Measurements from ENCODE around the gene SYTL3. TPM values are rescaled to one million over a fixed set of nuclear protein-coding genes. Genes with fewer than 3 reads are reported as not detected.

The SYTL3 gene, protein sequence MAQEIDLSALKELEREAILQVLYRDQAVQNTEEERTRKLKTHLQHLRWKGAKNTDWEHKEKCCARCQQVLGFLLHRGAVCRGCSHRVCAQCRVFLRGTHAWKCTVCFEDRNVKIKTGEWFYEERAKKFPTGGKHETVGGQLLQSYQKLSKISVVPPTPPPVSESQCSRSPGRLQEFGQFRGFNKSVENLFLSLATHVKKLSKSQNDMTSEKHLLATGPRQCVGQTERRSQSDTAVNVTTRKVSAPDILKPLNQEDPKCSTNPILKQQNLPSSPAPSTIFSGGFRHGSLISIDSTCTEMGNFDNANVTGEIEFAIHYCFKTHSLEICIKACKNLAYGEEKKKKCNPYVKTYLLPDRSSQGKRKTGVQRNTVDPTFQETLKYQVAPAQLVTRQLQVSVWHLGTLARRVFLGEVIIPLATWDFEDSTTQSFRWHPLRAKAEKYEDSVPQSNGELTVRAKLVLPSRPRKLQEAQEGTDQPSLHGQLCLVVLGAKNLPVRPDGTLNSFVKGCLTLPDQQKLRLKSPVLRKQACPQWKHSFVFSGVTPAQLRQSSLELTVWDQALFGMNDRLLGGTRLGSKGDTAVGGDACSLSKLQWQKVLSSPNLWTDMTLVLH
- total RNA-seq = under 1 TPM; 0.58 to 0.79 TPM
- 0.46 TPM for polyA plus RNA-seq (2013, experiment 1 of 2)
- 0.50 TPM for polyA plus RNA-seq (2013, experiment 2 of 2)
- long read RNA-seq, experiment 1 = 0 reads
- long read RNA-seq, experiment 2, partial matches to known transcripts = 0 of 6 reads
- long read RNA-seq, experiment 2, other reads (novel, unspliced or antisense) = 6 of 6 reads
- long read RNA-seq, experiment 3, partial matches to known transcripts = 0 of 2 reads
- long read RNA-seq, experiment 3, other reads (novel, unspliced or antisense) = 2 of 2 reads
- long read RNA-seq, experiment 4 = 0 reads

DNA sequence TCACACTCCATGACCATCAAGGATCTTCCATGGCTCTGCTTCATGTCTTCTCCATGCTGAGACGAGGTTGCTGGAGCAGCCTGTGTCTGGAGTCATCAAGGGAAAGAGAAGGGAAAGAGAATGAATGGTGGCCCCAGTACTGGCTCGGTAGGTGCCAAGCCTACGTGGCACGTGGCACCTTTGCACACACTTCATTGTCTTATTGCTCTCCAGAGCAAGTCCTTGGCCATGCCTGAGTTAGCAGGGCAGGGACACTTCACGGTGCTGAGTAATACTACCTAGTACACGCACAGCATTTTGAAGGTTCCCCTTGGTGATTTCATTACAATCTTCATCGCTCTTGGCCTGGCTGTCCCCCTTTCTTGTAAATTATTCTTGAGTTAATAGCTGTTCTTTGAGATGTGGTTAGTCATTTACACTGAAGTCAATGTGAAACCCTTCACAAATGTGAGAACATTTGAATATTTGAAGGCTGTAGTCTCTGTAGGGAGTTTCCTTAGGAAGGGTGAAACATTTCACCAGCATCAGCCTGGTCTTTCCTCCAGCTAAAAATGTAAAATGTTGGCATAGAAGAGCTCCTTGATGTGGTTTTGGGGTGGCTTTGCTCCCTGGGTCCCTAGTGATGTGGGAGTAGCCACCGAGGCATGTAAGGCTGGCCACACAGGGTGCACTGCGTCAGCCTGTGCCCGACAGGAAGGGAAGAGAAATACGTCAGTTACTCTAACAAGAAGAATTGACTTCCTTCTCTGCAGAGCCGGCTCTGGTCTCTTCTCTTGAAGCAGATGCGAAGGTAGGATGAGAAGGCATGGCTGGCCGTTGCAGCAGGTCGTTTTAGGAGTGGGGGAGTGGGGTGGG is at the start of gene SYTL3:
TSS of gene SYTL3 (plus strand) at position 766 of the 855 bp plus-strand sequence. CDS start 13,215 bp downstream, outside the sequence.
- Mint-ChIP-seq H3K27me3 (ENCODE audit: insufficient read depth) (peaks cover 25% of the 10 kb centered on the region), H3K9me3 (no peaks in the 10 kb centered on the region), H3K4me1 (peaks cover 17% of the 10 kb centered on the region), H3K27ac (no peak within 1 kb of the TSS), H3K4me3 (no peak within 1 kb of the TSS), H3K36me3 (ENCODE audit: low read depth) (no peaks in the 10 kb centered on the region)
- peak; percentile 31 for DNase-seq
- Histone ChIP-seq H3K9ac (ENCODE audit: extremely low read depth, low read length, poor library complexity, severe bottlenecking) (no peak within 1 kb of the TSS), H3K4me3 (ENCODE audit: low read length) (no peak within 1 kb of the TSS), H3K4me1 (ENCODE audit: control insufficient read depth, insufficient read depth, low read length) (no peaks in the 10 kb centered on the region), H3K9me3 (ENCODE audit: control insufficient read depth, low read length) (no peaks in the 10 kb centered on the region), H3K36me3 (ENCODE audit: control insufficient read depth, insufficient read depth, low read length) (no peaks in the 10 kb centered on the region), H3K27me3 (ENCODE audit: control insufficient read depth, insufficient read depth, low read length, poor library complexity, severe bottlenecking) (peaks cover 11% of the 10 kb centered on the region), H3K27ac (ENCODE audit: low read depth, low read length) (no peak within 1 kb of the TSS)
- TF ChIP-seq, protein P1, sequence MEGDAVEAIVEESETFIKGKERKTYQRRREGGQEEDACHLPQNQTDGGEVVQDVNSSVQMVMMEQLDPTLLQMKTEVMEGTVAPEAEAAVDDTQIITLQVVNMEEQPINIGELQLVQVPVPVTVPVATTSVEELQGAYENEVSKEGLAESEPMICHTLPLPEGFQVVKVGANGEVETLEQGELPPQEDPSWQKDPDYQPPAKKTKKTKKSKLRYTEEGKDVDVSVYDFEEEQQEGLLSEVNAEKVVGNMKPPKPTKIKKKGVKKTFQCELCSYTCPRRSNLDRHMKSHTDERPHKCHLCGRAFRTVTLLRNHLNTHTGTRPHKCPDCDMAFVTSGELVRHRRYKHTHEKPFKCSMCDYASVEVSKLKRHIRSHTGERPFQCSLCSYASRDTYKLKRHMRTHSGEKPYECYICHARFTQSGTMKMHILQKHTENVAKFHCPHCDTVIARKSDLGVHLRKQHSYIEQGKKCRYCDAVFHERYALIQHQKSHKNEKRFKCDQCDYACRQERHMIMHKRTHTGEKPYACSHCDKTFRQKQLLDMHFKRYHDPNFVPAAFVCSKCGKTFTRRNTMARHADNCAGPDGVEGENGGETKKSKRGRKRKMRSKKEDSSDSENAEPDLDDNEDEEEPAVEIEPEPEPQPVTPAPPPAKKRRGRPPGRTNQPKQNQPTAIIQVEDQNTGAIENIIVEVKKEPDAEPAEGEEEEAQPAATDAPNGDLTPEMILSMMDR (conservative IDR thresholded peaks at IDR 0.05) = no peak
- 77 to 81% methylated on average over 8 to 15 of the region's 15 CpGs for WGBS, 2 experiments (ENCODE audit: insufficient coverage in 1 of 2, insufficient read length in 1 of 2)

DNA sequence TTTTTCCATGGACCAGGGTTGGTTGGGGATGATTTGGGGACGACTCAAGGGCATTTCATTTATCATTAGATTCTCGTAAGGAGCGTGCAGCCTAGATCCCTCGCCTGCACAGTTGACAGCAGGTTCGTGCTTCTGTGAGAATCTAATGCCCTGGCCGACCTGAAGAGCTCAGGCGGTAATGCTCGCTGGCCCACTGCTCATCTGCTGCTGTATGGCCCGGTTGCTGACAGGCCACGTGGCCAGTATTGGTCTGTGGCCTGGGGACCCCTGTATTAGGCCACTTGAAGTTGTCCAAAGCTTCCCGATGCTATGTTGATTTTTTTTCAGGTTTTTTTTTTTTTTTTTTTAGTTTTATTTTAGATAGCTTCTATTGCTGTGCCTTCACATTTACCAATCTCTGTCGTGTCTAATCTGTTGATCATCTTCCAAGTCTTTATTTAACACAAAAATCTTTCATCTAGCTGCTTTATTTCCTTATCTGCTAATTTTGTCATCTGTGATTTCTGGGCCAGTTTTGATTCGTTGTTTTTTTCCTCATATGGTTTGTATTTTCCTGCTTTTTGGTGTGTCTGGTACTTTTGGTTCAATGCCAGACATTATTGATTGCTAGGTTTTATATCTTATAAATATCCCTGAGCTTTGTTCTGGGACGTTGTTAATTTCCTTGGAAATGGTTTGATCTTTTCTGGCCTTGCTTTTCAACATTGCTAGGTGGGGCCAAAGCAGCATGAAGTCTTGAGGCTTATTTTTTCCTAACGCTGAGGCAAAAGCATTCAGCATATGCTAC is 46.4 kb upstream of the SYTL3 start:
- no peak overlapping the region for H3K4me3 Mint-ChIP-seq
- no peak overlapping the region for H3K27ac Mint-ChIP-seq
- no peaks in the 10 kb centered on the region for H3K4me1 Mint-ChIP-seq
- Histone ChIP-seq H3K27ac (ENCODE audit: low read depth, low read length) (no peak overlapping the region), H3K4me1 (ENCODE audit: control insufficient read depth, insufficient read depth, low read length) (no peaks in the 10 kb centered on the region), H3K4me3 (ENCODE audit: low read length) (no peak overlapping the region), H3K9ac (ENCODE audit: extremely low read depth, low read length, poor library complexity, severe bottlenecking) (no peak overlapping the region), H3K27me3 (ENCODE audit: control insufficient read depth, insufficient read depth, low read length, poor library complexity, severe bottlenecking) (no peaks in the 10 kb centered on the region), H3K9me3 (ENCODE audit: control insufficient read depth, low read length) (no peaks in the 10 kb centered on the region), H3K36me3 (ENCODE audit: control insufficient read depth, insufficient read depth, low read length) (peaks cover 44% of the 10 kb centered on the region)
- no peaks in the 10 kb centered on the region for H3K27me3 Mint-ChIP-seq (ENCODE audit: insufficient read depth)
- WGBS, 2 experiments (ENCODE audit: insufficient coverage in 1 of 2, insufficient read length in 1 of 2) = 90 to 91% methylated on average over 11 to 15 of the region's 15 CpGs
- no peaks in the 10 kb centered on the region for H3K9me3 Mint-ChIP-seq
- H3K36me3 Mint-ChIP-seq (ENCODE audit: low read depth) = peaks cover 41% of the 10 kb centered on the region
- no peak for DNase-seq
- TF ChIP-seq, protein P1 (conservative IDR thresholded peaks at IDR 0.05) = no peak

Measured in endodermal cell (in vitro differentiated cells).